Fibroblast of upper back skin (primary cell): ENCODE measurements around the gene TSHZ2.
"Not testable (repeated sequence)": the region's sequence is repeated elsewhere in the genome, so short reads cannot be mapped to it uniquely, and the experiment has no call there.

ENCODE experiments used
- DNase-seq: peaks from one replicate; pipeline ENCODE4 v3.0.0-alpha.2; 2013

Gene TSHZ2

DNA sequence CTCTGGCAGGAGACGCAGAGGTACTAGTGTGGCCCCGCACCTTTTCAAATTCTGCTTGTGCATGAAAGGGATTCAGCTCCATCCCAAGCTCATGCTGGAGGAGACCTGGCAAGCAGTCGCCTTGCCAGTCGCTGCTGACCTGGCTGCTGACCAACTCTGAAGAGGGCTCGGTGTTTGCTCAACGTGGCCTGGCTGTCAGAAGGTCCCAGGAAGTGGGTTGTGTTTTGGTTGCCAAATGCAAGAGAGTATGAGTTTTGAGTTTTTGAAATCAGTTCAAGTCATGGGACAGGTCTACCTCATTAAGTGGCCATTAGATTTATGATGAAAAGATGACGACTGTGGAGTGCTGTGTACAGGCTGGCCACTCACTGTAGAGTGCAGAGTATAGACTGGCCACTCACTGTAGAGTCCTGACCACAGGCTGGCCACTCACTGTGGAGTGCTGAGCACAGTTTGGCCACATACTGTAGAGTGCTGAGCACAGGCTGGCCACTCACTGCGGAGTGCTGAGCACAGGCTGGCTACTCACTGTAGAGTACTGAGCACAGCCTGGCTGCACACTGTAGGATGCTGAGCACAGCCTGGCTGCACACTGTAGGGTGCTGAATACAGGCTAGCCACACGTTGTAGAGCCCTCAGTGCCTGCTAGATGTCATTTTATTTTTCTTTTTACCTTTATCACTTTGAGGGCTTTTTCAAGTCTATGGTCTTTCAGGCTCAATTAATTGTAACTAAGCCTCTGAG is 427.6 kb downstream of the TSHZ2 start:
- no peak for DNase-seq

DNA sequence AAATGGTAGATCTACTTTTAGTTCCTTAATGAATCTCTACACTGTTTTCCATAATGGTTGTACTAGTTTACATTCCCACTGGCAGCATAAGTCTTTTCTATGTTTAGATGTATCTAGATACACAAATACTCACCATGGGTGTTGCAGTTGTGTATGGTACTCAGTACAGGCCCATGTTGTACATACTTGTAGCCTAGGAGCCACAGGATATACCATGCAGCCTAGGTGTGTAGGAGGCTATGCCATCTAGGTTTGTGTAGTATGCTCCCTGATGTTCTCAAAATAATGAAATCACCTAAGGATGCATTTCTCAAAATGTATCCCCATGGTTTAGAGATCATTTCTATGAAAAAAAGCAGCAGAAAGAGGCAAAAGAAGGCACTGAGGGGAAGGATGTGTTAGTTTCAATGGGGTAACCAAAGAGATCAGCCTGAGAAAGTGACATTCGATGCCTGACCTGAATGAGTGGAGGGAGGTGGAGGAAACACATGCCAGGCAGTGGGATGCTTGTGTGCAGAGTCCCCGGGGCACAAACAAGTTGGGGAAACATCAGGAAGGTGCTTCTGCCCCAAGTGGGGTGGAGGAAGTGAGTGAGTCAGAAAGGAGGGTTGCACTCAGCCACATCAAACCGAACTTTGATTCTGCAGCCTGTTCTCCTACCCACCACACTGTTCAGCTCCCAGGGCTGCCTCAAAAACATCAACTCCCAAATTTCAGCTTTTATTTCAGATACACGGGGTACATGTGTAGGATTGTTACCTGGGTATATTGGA is 430.3 kb downstream of the TSHZ2 start:
- no peak for DNase-seq

DNA sequence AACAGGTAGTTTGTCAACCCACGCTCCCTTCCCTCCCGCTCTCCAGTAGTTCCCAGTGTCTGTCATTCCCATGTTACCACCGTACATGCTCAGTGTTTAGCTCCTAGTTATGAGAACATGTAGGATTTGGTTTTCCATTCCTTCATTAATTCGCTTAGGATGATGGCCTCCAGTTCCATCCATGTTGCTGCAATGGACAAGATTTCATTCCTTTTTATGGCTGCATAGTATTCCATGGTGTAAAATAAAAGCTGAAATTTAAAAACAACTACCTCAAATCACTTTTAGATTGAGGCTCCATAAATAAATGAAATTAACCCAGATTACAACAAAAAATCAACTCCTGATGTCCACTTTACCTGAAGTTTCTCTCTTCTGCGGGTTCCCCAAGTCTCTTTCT is 430.9 kb downstream of the TSHZ2 start:
- DNase-seq: no peak

GRCh38 chr20:53405139-53405538 is 433.0 kb downstream of the TSHZ2 start:
- no peak for DNase-seq

DNA sequence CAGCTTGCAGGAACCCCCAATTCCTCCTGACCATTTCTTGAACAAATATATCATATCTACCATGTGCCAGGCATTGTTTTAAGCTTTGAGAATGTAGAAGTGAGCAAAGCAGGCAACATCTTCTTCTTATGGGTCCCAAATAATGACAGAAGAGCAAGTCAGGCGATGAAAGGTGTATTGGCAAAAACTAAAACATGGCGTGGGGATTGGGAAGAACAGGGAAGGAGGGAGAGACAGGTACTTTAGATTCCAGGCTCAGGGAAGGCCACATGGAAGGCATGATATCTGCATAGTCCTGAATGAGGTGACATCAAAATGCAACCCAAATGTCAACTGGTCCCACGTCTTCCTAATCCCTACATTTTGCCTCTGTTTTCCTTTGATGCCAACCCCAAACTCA is 434.4 kb downstream of the TSHZ2 start:
- no peak for DNase-seq

DNA sequence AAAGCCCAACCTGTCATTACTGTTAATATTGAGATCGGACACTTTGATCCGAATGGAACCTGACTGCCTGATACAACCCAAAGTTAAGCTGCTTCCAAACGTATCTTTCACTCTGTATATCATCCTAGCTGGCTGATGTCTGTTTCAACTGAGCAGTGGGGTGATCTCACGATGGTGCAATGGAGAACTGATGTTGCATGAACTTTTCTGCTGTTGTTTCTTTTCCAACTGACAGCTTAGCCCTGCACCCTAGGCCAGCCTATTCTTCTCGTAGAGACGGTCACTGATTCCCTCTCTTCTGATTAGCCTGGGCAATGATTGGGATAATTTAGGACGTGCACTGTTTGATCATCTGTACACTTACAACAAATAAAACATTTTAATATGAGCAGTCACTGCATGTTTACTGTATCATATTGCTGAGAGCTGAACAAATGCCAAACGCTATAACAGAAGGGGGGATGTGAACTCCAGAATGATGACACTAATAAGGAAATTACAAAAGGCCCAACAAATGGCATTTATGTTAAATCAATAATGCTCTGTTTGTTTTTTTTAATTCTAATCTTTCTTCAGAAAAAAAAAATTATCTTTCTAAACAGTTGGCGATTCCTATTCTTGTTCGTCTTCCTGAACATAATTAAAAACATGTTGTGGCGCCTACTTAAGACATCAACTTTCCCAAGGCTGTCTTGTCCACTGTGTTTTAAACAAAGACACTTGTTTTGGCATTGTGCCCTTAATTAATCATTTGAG is 436.7 kb downstream of the TSHZ2 start:
- DNase-seq: peak; percentile 56

GRCh38 chr20:53409447-53409717 is 437.2 kb downstream of the TSHZ2 start:
- no peak for DNase-seq

DNA sequence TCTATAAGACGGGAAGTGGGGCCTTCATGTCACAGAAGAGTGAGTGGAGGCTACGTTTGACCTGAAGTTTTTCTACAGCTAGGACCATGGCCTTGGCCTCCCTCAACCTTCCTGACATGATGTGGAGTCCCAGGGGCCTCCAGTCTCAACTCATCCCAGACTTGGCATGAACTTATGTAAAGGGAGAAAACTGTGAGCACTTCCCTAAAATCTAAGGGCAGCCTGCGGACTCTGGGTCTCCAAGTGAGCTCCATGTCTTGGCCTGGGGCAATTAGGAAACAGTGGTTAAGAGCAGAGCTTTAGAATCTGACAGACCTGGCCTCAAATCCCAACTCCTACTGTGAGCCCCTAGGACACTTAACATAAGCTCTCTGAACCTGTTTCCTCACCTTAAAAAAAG is 439.0 kb downstream of the TSHZ2 start:
- no peak for DNase-seq

GRCh38 chr20:53411891-53412290 is 439.7 kb downstream of the TSHZ2 start:
- no peak for DNase-seq

DNA sequence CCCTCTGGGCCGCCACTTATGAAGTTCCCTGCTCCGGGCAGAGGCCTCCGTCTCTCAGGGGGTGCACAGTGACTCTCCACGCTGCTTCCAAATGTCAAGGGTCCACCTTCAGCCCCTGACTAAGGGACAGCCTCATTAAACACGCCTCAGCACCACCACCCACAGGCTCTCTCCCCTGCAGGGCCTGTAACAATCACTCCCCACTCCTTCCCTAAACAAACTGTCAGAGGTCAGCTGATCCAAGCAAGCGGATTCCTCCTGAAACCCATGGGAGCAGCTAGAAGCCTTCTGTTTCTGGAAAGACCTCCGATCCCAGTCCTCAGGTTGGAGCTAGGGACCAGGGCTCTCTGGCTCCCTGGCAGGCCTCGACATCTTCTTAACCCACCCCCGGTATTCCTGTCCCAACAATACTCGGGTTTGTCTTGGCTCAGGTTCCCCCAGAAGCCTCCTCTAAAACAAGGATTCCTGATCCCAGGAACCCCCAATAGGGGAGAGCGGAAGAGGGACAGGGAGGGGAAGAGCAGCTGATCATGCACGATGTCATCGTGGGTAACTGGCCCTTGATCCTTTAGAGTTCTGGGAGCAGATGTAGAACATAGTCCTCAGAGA is 440.5 kb downstream of the TSHZ2 start:
- DNase-seq: no peak

DNA sequence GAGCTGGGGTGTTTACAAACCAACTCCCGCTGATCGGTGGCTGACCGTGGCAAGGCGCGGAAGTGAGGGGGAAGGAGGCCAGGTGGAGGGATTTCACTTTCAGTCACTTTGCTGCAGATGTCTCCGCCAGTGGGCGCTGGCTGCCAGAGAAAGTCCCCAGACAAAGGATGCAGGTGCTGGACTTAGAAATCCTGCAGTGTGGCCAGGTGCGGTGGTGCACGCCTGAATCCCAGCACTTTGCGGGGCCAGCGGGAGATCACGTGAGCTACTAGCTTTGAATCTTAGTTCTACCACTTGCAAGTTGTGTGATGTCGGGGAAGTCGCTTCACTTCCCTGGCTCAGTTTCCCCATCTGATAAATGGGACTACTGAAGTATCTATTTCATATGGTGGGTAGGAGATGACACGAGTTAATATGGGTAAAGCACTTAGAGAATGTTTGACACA is 441.1 kb downstream of the TSHZ2 start:
- peak; percentile 3 for DNase-seq

DNA sequence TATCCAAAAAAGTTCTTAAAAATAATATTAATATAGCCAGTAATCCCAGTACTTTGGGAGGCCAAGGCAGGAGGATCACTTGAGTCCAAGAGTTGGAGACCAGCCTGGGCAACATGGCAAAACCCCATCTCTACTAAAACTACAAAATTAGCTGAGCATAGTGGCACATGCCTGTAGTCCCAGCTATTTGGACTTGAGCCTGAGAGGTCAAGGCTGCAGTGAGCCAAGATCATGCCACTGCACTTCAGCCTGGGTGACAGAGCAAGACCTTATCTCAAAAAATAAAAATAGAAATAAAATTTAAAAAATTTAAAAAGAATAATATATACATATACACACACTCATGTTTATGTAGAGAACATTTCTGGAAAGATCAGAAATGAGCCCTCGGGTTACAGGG is 441.7 kb downstream of the TSHZ2 start:
- not testable (repeated sequence) for DNase-seq

DNA sequence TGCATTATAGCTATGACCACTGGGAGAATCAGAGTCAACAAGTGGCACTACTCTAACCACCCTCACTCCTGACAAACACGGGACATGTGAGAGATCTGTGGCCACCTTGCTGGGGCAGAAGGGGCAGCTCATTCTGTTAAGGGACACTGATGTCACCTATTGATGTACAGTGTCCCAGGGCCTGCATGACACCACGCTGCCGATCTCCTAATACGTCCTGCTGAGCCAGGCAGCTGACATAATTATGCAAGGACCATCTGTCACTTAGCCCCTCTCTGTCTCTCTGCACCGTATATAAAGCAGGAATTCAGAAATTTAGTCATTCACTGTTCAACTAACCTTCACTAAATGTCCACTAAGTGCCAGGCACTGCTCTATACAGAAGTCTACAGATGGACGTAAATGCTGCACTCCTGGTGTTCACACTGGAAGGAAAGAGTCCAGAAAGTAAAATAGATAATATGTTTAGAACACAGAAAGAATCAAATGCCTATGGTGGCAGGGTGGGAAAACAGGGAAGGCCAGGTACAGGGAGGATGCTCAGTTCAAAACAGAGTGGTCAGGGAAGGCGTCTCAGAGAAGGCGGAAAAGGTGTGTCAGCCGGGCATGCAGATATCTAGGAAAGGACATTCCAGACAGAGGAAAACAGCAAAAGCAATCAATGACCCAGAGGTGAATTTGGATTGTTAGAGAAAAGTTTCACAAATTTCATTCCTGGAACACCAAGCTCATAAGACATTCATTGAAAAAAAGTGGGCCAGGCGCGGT is 447.7 kb downstream of the TSHZ2 start:
- no peak for DNase-seq

- no peak for DNase-seq
These were observed 449.2 kb downstream of the TSHZ2 start for GRCh38 chr20:53421343-53421742.

DNA sequence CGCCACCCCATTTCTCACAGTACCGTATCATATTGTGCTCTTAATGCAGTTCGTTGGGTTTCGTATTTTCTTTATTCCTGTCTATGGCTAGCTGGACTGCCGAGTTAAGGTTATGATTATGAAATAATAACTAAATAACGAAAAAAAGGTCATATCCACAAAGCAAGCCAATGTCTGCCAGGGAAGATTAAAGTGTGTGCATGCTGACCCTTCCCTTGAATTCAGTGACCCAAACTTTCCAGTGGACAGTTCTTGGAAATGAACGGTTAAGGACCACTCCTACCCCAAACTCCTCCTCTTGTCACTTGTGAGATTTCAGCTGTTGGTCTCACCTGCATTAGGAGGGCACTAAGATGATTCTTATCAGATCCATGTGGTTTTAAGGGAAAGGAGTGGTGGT is 449.9 kb downstream of the TSHZ2 start:
- no peak for DNase-seq

- DNase-seq: no peak
These were observed 451.5 kb downstream of the TSHZ2 start for GRCh38 chr20:53423587-53424146.

- no peak for DNase-seq
These were observed 453.3 kb downstream of the TSHZ2 start for GRCh38 chr20:53425481-53425880.

DNA sequence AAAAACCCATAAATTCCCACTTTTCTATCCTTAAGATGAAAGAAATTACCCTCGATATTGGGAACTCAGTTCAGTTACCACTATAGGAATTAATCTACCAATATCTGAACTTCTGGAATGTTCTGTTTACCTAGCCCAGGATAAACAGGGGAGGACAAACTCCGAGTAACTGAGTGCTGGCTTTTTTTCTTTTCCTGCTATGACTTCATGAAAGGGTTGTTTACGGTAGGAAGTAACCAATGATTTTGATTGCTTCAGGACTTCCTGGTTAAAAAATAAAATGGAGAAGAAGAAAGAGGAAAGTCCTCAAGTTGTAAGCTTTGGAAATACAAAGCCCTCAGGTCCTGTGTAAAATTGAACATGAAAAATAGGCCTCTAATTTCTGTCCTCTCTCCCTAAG is 453.8 kb downstream of the TSHZ2 start:
- DNase-seq: no peak

DNA sequence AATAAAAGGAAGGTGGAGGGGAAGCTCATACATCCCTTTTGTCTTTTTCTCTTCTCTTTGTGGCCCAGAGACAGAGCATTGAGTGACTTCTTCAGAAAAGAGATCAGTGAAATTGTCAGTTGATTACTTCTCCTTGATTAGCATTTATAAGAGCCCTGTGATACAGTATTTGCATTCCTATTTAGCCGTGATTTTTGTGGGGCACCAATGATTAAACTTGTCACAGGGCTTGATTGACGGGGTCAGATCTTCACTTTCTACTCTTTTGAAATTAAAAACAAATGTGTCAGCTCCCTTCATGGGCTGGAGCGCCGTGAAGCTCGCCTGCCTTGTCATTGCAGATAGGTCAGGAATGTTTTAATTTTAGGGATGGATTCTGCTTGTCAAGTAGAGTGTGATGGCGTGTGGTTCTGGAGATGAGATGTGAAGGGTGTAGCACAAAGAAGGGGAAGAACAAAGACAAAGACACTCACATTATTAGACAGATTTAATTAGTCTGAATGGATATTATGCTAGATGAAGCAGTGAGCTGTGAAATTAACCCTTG is 454.7 kb downstream of the TSHZ2 start:
- no peak for DNase-seq

DNA sequence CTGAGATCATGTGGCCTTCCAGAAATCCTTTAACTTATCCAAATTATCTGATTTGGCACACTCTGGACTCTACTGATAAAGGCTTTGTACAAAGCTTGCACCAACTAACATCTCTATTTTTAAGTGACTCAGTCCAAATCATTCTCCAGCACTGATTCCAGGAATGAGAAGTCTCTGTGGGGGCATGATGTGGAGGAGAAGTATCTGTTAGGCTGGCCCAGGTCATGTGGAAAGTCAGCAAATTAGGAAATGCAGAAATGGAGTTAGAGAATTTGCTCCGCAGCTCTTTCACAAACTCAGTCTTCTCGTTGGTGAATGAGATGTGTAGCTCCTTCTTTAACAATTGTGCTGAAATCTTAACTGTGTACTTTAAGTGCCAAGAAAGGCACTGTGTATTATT is 455.8 kb downstream of the TSHZ2 start:
- DNase-seq: no peak

DNA sequence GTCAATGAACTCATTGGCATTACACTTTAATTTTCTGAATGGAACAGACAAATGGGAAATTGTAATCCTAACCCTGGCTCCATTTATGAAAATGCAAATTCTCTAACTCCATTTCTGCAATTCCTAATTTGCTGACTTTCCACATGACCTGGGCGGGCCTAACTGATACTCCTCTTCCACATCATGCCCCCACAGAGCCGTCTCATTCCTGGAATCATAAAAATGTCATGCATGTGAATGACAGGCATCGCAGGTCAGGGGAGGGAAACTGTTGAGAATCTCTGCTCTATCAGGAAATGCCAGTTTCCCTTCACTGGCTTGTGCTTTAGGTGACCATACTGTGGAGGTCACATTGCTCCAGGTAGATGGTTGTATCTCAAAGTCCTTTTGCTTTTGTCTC is 456.4 kb downstream of the TSHZ2 start:
- no peak for DNase-seq

GRCh38 chr20:53428996-53429395 is 456.8 kb downstream of the TSHZ2 start:
- no peak for DNase-seq
